Measurements from ENCODE around the gene LMX1A.

Gene LMX1A

GRCh38 chr1:165351863-165352441 lies 4.6 kb downstream of the LMX1A start:
- H3K4ac ChIP-seq (ENCODE audit: low read length) = no peak overlapping the region
- H3K27ac ChIP-seq (replicated peaks; ENCODE audit: low read length) = no peak overlapping the region
- H3K27me3 ChIP-seq (ENCODE audit: control insufficient read depth in 3 of 3, insufficient read depth in 3 of 3, low read depth in 1 of 3, low read length in 3 of 3) = peaks cover 31 to 90% (median 53%) of the 10 kb centered on the region in 3 experiments
- no peak overlapping the region for H2AK5ac ChIP-seq (ENCODE audit: low read depth, low read length)
- peak overlapping the region; percentile 6 for H2BK120ac ChIP-seq (ENCODE audit: low read depth, low read length)
- peak overlapping the region; percentile 90 for H2BK15ac ChIP-seq (ENCODE audit: low read length)
- H3K36me3 ChIP-seq (replicated peaks in 1 of 2; ENCODE audit: control insufficient read depth in 2 of 2, insufficient read depth in 2 of 2, low read length in 2 of 2) = no peaks in the 10 kb centered on the region
- H3K4me1 ChIP-seq (ENCODE audit: control insufficient read depth in 2 of 2, insufficient read depth in 1 of 2, low read depth in 1 of 2, low read length in 2 of 2) = peaks cover 0 to 29% of the 10 kb centered on the region in 2 donors
- no peaks in the 10 kb centered on the region for H3K79me1 ChIP-seq (ENCODE audit: low read depth, low read length)
- no peaks in the 10 kb centered on the region for H3K9me3 ChIP-seq (replicated peaks in 1 of 2; ENCODE audit: control insufficient read depth in 2 of 2, insufficient read depth in 1 of 2, low read depth in 1 of 2, low read length in 2 of 2)
- no CpG with 5 or more reads among the region's 20 CpGs for WGBS, 2 donors (ENCODE audit: extremely low coverage in 2 of 2, insufficient read length in 2 of 2, insufficient replicate concordance in 1 of 2)
- no peak overlapping the region for H3K14ac ChIP-seq (ENCODE audit: low read length)
- H2BK12ac ChIP-seq (ENCODE audit: low read length) = no peak overlapping the region
- H3K23ac ChIP-seq (ENCODE audit: low read depth, low read length, poor library complexity) = peak overlapping the region; percentile 21
- peak overlapping the region in 1 of 2 donors; percentile 72 for H3K4me3 ChIP-seq (ENCODE audit: low read length in 2 of 2)
- no peak overlapping the region for H4K8ac ChIP-seq (ENCODE audit: low read depth, low read length)
- H4K91ac ChIP-seq (ENCODE audit: low read depth, low read length, poor library complexity) = no peak overlapping the region
- H3K4me2 ChIP-seq (ENCODE audit: insufficient read depth, low read length, poor library complexity, severe bottlenecking) = peak overlapping the region; percentile 78
- H2BK5ac ChIP-seq (ENCODE audit: low read length) = no peak overlapping the region
- H2AFZ ChIP-seq (ENCODE audit: low read length) = no peak overlapping the region
- no peak overlapping the region for H3K9ac ChIP-seq (ENCODE audit: low read depth, low read length, poor library complexity)
- no peak for DNase-seq (ENCODE audit: low spot score)
- peak overlapping the region; percentile 94 for H3K18ac ChIP-seq (ENCODE audit: low read length)

- no peaks in the 10 kb centered on the region for H3K79me1 ChIP-seq (ENCODE audit: low read depth, low read length)
- no peak overlapping the region for H3K9ac ChIP-seq (ENCODE audit: low read depth, low read length, poor library complexity)
- H4K91ac ChIP-seq (ENCODE audit: low read depth, low read length, poor library complexity) = no peak overlapping the region
- H3K4me1 ChIP-seq (ENCODE audit: control insufficient read depth in 2 of 2, insufficient read depth in 1 of 2, low read depth in 1 of 2, low read length in 2 of 2) = peaks cover 0 to 28% of the 10 kb centered on the region in 2 donors
- no peak overlapping the region for H2AFZ ChIP-seq (ENCODE audit: low read length)
- no CpG with 5 or more reads among the region's 3 CpGs for WGBS, 2 donors (ENCODE audit: extremely low coverage in 2 of 2, insufficient read length in 2 of 2, insufficient replicate concordance in 1 of 2)
- H4K8ac ChIP-seq (ENCODE audit: low read depth, low read length) = no peak overlapping the region
- H3K4me2 ChIP-seq (ENCODE audit: insufficient read depth, low read length, poor library complexity, severe bottlenecking) = no peak overlapping the region
- DNase-seq (ENCODE audit: low spot score) = peak; percentile 48
- H3K18ac ChIP-seq (ENCODE audit: low read length) = no peak overlapping the region
- no peak overlapping the region for H2BK120ac ChIP-seq (ENCODE audit: low read depth, low read length)
- no peak overlapping the region for H2AK5ac ChIP-seq (ENCODE audit: low read depth, low read length)
- H3K27me3 ChIP-seq (ENCODE audit: control insufficient read depth in 3 of 3, insufficient read depth in 3 of 3, low read depth in 1 of 3, low read length in 3 of 3) = peaks cover 24 to 88% (median 41%) of the 10 kb centered on the region in 3 experiments
- no peak overlapping the region for H2BK5ac ChIP-seq (ENCODE audit: low read length)
- no peak overlapping the region for H3K14ac ChIP-seq (ENCODE audit: low read length)
- no peak overlapping the region for H2BK12ac ChIP-seq (ENCODE audit: low read length)
- H2BK15ac ChIP-seq (ENCODE audit: low read length) = no peak overlapping the region
- no peak overlapping the region for H3K23ac ChIP-seq (ENCODE audit: low read depth, low read length, poor library complexity)
- no peak overlapping the region for H3K27ac ChIP-seq (replicated peaks; ENCODE audit: low read length)
- no peaks in the 10 kb centered on the region for H3K9me3 ChIP-seq (replicated peaks in 1 of 2; ENCODE audit: control insufficient read depth in 2 of 2, insufficient read depth in 1 of 2, low read depth in 1 of 2, low read length in 2 of 2)
- no peak overlapping the region for H3K4ac ChIP-seq (ENCODE audit: low read length)
- H3K4me3 ChIP-seq (ENCODE audit: low read length in 2 of 2) = no peak overlapping the region
- no peaks in the 10 kb centered on the region for H3K36me3 ChIP-seq (replicated peaks in 1 of 2; ENCODE audit: control insufficient read depth in 2 of 2, insufficient read depth in 2 of 2, low read length in 2 of 2)
These were observed 5.7 kb downstream of the LMX1A start for GRCh38 chr1:165350840-165351239.

- H4K91ac ChIP-seq (ENCODE audit: low read depth, low read length, poor library complexity) = no peak overlapping the region
- no peaks in the 10 kb centered on the region for H3K79me1 ChIP-seq (ENCODE audit: low read depth, low read length)
- H2BK15ac ChIP-seq (ENCODE audit: low read length) = no peak overlapping the region
- no peak overlapping the region for H3K4me3 ChIP-seq (ENCODE audit: low read length in 2 of 2)
- H2BK5ac ChIP-seq (ENCODE audit: low read length) = no peak overlapping the region
- no peak overlapping the region for H3K18ac ChIP-seq (ENCODE audit: low read length)
- no peak overlapping the region for H2AFZ ChIP-seq (ENCODE audit: low read length)
- H3K9ac ChIP-seq (ENCODE audit: low read depth, low read length, poor library complexity) = no peak overlapping the region
- no peak overlapping the region for H3K23ac ChIP-seq (ENCODE audit: low read depth, low read length, poor library complexity)
- peaks cover 0 to 19% of the 10 kb centered on the region in 2 donors for H3K4me1 ChIP-seq (ENCODE audit: control insufficient read depth in 2 of 2, insufficient read depth in 1 of 2, low read depth in 1 of 2, low read length in 2 of 2)
- H3K9me3 ChIP-seq (replicated peaks in 1 of 2; ENCODE audit: control insufficient read depth in 2 of 2, insufficient read depth in 1 of 2, low read depth in 1 of 2, low read length in 2 of 2) = no peaks in the 10 kb centered on the region
- no peak overlapping the region for H2BK120ac ChIP-seq (ENCODE audit: low read depth, low read length)
- no peak overlapping the region for H2BK12ac ChIP-seq (ENCODE audit: low read length)
- no peak overlapping the region for H3K27ac ChIP-seq (replicated peaks; ENCODE audit: low read length)
- no peak overlapping the region for H2AK5ac ChIP-seq (ENCODE audit: low read depth, low read length)
- H3K4me2 ChIP-seq (ENCODE audit: insufficient read depth, low read length, poor library complexity, severe bottlenecking) = no peak overlapping the region
- no peak overlapping the region for H3K4ac ChIP-seq (ENCODE audit: low read length)
- H3K14ac ChIP-seq (ENCODE audit: low read length) = no peak overlapping the region
- no peak for DNase-seq (ENCODE audit: low spot score)
- H3K27me3 ChIP-seq (ENCODE audit: control insufficient read depth in 3 of 3, insufficient read depth in 3 of 3, low read depth in 1 of 3, low read length in 3 of 3) = peaks cover 0 to 55% (median 0%) of the 10 kb centered on the region in 3 experiments
- H4K8ac ChIP-seq (ENCODE audit: low read depth, low read length) = no peak overlapping the region
- no peaks in the 10 kb centered on the region for H3K36me3 ChIP-seq (replicated peaks in 1 of 2; ENCODE audit: control insufficient read depth in 2 of 2, insufficient read depth in 2 of 2, low read length in 2 of 2)
- WGBS, 2 donors (ENCODE audit: extremely low coverage in 2 of 2, insufficient read length in 2 of 2, insufficient replicate concordance in 1 of 2) = no CpG with 5 or more reads among the region's 7 CpGs
These were observed 11.0 kb downstream of the LMX1A start for GRCh38 chr1:165345502-165345901.

- Histone ChIP-seq H3K4me2 (ENCODE audit: insufficient read depth, low read length, poor library complexity, severe bottlenecking) (no peak overlapping the region), H3K14ac (ENCODE audit: low read length) (no peak overlapping the region), H3K18ac (ENCODE audit: low read length) (peak overlapping the region; percentile 27), H2AK5ac (ENCODE audit: low read depth, low read length) (no peak overlapping the region), H3K9me3 (replicated peaks in 1 of 2; ENCODE audit: control insufficient read depth in 2 of 2, insufficient read depth in 1 of 2, low read depth in 1 of 2, low read length in 2 of 2) (no peaks in the 10 kb centered on the region), H3K9ac (ENCODE audit: low read depth, low read length, poor library complexity) (no peak overlapping the region), H2BK15ac (ENCODE audit: low read length) (no peak overlapping the region), H3K4ac (ENCODE audit: low read length) (no peak overlapping the region), H3K4me3 (ENCODE audit: low read length in 2 of 2) (no peak overlapping the region), H3K79me1 (ENCODE audit: low read depth, low read length) (no peaks in the 10 kb centered on the region), H4K91ac (ENCODE audit: low read depth, low read length, poor library complexity) (no peak overlapping the region), H3K4me1 (ENCODE audit: control insufficient read depth in 2 of 2, insufficient read depth in 1 of 2, low read depth in 1 of 2, low read length in 2 of 2) (peaks cover 0 to 19% of the 10 kb centered on the region in 2 donors), H4K8ac (ENCODE audit: low read depth, low read length) (no peak overlapping the region), H3K27ac (replicated peaks; ENCODE audit: low read length) (peak overlapping the region; percentile 62), H3K36me3 (replicated peaks in 1 of 2; ENCODE audit: control insufficient read depth in 2 of 2, insufficient read depth in 2 of 2, low read length in 2 of 2) (no peaks in the 10 kb centered on the region), H2BK120ac (ENCODE audit: low read depth, low read length) (no peak overlapping the region), H2AFZ (ENCODE audit: low read length) (no peak overlapping the region), H2BK5ac (ENCODE audit: low read length) (no peak overlapping the region), H3K23ac (ENCODE audit: low read depth, low read length, poor library complexity) (no peak overlapping the region), H3K27me3 (ENCODE audit: control insufficient read depth in 3 of 3, insufficient read depth in 3 of 3, low read depth in 1 of 3, low read length in 3 of 3) (peaks cover 0 to 48% (median 0%) of the 10 kb centered on the region in 3 experiments), H2BK12ac (ENCODE audit: low read length) (no peak overlapping the region)
- WGBS, 2 donors (ENCODE audit: extremely low coverage in 2 of 2, insufficient read length in 2 of 2, insufficient replicate concordance in 1 of 2) = no CpG with 5 or more reads among the region's 3 CpGs
- DNase-seq (ENCODE audit: low spot score) = no peak
These were observed 11.8 kb downstream of the LMX1A start for GRCh38 chr1:165344736-165345135.

All from neuronal stem cell (in vitro differentiated cells).